ENCODE data around the gene HDDC3. TPM values are rescaled to one million over a fixed set of nuclear protein-coding genes. Genes with fewer than 3 reads are reported as not detected.

Gene HDDC3
- total and polyA plus RNA-seq, 9 of the 15 experiments (the other 6 are each of a cell fraction or from before 2014, with no cell fraction given), result 14.9 to 55.8 (median 36.9) TPM

- no peaks in the 10 kb centered on the region for H3K27me3 ChIP-seq (ENCODE audit: control insufficient read depth in 2 of 2, insufficient read depth in 2 of 2, low read length in 2 of 2)
- H3K4me2 ChIP-seq (ENCODE audit: insufficient read depth, low read length), result peak overlapping the region; percentile 99
- H4K20me1 ChIP-seq (replicated peaks; ENCODE audit: control insufficient read depth, insufficient read depth, low read length), result no peaks in the 10 kb centered on the region
- H3K9ac ChIP-seq (ENCODE audit: insufficient read depth in 1 of 2, low read depth in 2 of 2, low read length in 2 of 2), result peak overlapping the region; percentile 85 to 96
- intact Hi-C loops (cut with micrococcal nuclease) (loop anchor here (5.0 to 10.0 kb wide), 6 partner anchors 103 to 635 kb away; no protein-coding TSS in a partner anchor), in situ Hi-C loops (cut with MboI) (no loop called here)
- CTCF ChIA-PET (ENCODE audit: low intra/inter-chr PET ratio), result no interaction called here
- peak overlapping the region; percentile 66 for H3K4me3 ChIP-seq
- peaks cover 31 to 49% of the 10 kb centered on the region in 2 experiments; a peak in 4 of 5 replicates for H3K4me1 ChIP-seq (replicated peaks in 1 of 2; ENCODE audit: control insufficient read depth in 2 of 2, insufficient read depth in 2 of 2, low read length in 2 of 2)
- H2AFZ ChIP-seq (ENCODE audit: low read depth, low read length), result peak overlapping the region; percentile 71
- no peak; the same call in 2 of the 3 replicates for ATAC-seq
- DNase-seq (ENCODE audit: extremely low read depth in 1 of 4, low spot score in 3 of 4), result no peak
- peaks cover 6% of the 10 kb centered on the region; the same call in 2 of the 3 replicates for H3K36me3 ChIP-seq (ENCODE audit: control insufficient read depth, insufficient read depth, low read length)
- peaks cover 37% of the 10 kb centered on the region for H3K79me2 ChIP-seq (ENCODE audit: control insufficient read depth, insufficient read depth, low read length)
- POLR2A ChIA-PET, result interaction anchor here (0.6 to 6.7 kb wide), 9 partner anchors 9 to 212 kb away, joined by 3 to 70 read pairs (median 4); partner anchors contain the start of genes BLM, MAN2A2 and RCCD1
- H3K27ac ChIP-seq (ENCODE audit: extremely low read depth, low read depth, low read length), result peak overlapping the region; percentile 92
- no peak for FAIRE-seq
- BruUV-seq (replicated peaks), result TSS peak; percentile 78
- WGBS (ENCODE audit: insufficient coverage, low coverage, missing lambda C conversion rate), result 3% methylated on average over 21 of the region's 21 CpGs
- H3K9me1 ChIP-seq (ENCODE audit: control insufficient read depth, insufficient read depth, low read length), result no peaks in the 10 kb centered on the region
- no peaks in the 10 kb centered on the region for H3K9me3 ChIP-seq (replicated peaks; ENCODE audit: control insufficient read depth, insufficient read depth, low read depth, low read length)
- TF ChIP-seq MIER1 (IDR thresholded peaks at IDR 0.05; ENCODE audit: low read depth) (peak; percentile 16; the same call in 1 of the 2 replicates), ZNF354B (CRISPR knock-in tag; IDR thresholded peaks at IDR 0.05) (0 out of 2 replicates have a peak, but pooled peaks have one; percentile 5), ZNF512 (tag; IDR thresholded peaks at IDR 0.05) (0 out of 2 replicates have a peak, but pooled peaks have one; percentile 21), HNRNPLL (IDR thresholded peaks at IDR 0.05; ENCODE audit: low read depth, low read length, poor library complexity, severe bottlenecking) (no peak), ZFP36 (IDR thresholded peaks at IDR 0.05; ENCODE audit: low read depth, low read length, partially characterized antibody) (no peak), ZNF589 (CRISPR knock-in tag; IDR thresholded peaks at IDR 0.05; ENCODE audit: low read depth) (peak; percentile 78; the same call in 1 of the 2 replicates), BRD9 (IDR thresholded peaks at IDR 0.05; ENCODE audit: low read depth, partially characterized antibody) (peak; percentile 18), CEBPZ (IDR thresholded peaks at IDR 0.05; ENCODE audit: borderline replicate concordance, low read depth, low read length) (no peak), ZFX (CRISPR knock-in tag; IDR thresholded peaks at IDR 0.05) (peak; percentile 80; the same call in 1 of the 2 replicates), ZBTB34 (CRISPR knock-in tag; IDR thresholded peaks at IDR 0.05) (no peak), RB1 (IDR thresholded peaks at IDR 0.05; ENCODE audit: low read depth) (0 out of 2 replicates have a peak, but pooled peaks have one; percentile 7), ZZZ3 (IDR thresholded peaks at IDR 0.05) (peak; percentile 79; the same call in 1 of the 2 replicates), CHD1 (IDR thresholded peaks at IDR 0.05; ENCODE audit: low read length) (peak; percentile 81), XRCC5 (IDR thresholded peaks at IDR 0.05; ENCODE audit: low read depth, low read length) (no peak)
These were observed 2.9 kb downstream of the HDDC3 start for GRCh38 chr15:90929246-90930019.
